Natural killer cell treated with Interleukin-12 subunit alpha and Interleukin-12 subunit beta and Interleukin-15 and Interleukin-18, amount 100 ng/mL, for 72 hours (primary cell): ENCODE data around the gene MEDAG. TPM values are rescaled to one million over a fixed set of nuclear protein-coding genes. Genes with fewer than 3 reads are reported as not detected.

Experiments used
- ATAC-seq, 2 donors: fragments of 150-1000 bp; cut with Tn5 transposase in 1 of 2; sonication (Bioruptor Pico), chemical (Tn5 transposase) in 1 of 2; 2 replicates each; pipeline ENCODE4 v1.10.0; 2021
- DNase-seq: peaks from one replicate; pipeline ENCODE4 v3.0.0; 2022; ENCODE audit warnings: low spot score
- H3K27ac Mint-ChIP-seq, 2 donors: 1 replicate in 1 of 2; 2 replicates in 1 of 2; pipeline ENCODE4 v1.8.0; 2022; ENCODE audit warnings: mixed read lengths in 2 of 2, mild to moderate bottlenecking in 1 of 2, moderate library complexity in 1 of 2
- H3K27me3 Mint-ChIP-seq, 2 donors: 1 replicate in 1 of 2; 2 replicates in 1 of 2; pipeline ENCODE4 v1.8.0; 2022; ENCODE audit warnings: mixed read lengths in 2 of 2
- H3K36me3 Mint-ChIP-seq: one replicate; pipeline ENCODE4 v1.8.0; 2022; ENCODE audit warnings: mixed read lengths
- H3K4me1 Mint-ChIP-seq, 2 donors: 1 replicate in 1 of 2; 2 replicates in 1 of 2; pipeline ENCODE4 v1.8.0; 2022; ENCODE audit warnings: low read depth in 2 of 2, mixed read lengths in 2 of 2, mild to moderate bottlenecking in 1 of 2
- H3K4me3 Mint-ChIP-seq: one replicate; pipeline ENCODE4 v1.8.0; 2022; ENCODE audit warnings: mixed read lengths
- H3K9me3 Mint-ChIP-seq: 2 replicates; pipeline ENCODE4 v1.8.0; 2022; ENCODE audit warnings: mixed read lengths
- total RNA-seq, 2 donors: library from RNA; stranded (reverse); gene quantifications; one replicate each; pipeline ENCODE4 v1.2.3, GENCODE V29; 2022

The MEDAG gene
- total RNA-seq, 2 donors from 2014 or later: 0.14 TPM; not detected in 1

DNA sequence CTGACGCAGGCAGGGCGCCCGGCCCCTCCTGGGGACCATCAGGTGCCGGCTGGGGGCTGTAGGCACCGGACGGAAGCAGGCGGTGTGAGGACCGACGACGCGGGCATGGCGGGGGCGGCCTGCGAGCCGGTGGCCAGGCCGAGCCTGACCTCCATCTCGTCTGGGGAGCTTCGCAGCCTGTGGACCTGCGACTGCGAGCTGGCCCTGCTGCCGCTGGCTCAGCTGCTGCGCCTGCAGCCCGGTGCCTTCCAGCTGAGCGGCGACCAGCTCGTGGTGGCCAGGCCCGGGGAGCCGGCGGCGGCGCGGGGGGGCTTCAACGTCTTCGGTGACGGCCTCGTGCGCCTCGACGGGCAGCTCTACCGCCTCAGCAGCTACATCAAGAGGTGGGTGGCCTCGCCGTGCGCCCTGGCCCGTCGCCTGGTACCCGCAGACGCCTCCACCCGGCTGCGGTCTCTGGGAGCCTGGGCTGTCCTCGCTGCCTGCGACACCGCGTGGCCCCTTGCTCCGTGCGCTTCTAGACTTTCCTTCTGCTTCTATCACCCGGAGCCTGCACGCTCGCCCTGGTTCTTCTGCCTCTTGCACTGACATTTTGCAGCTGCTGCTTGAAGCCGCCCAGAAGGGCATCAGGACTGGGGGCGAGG, 460 bp downstream of the MEDAG start:
- H3K27me3 Mint-ChIP-seq: peaks cover 28 to 47% of the 10 kb centered on the region in 2 donors
- DNase-seq: no peak

DNA sequence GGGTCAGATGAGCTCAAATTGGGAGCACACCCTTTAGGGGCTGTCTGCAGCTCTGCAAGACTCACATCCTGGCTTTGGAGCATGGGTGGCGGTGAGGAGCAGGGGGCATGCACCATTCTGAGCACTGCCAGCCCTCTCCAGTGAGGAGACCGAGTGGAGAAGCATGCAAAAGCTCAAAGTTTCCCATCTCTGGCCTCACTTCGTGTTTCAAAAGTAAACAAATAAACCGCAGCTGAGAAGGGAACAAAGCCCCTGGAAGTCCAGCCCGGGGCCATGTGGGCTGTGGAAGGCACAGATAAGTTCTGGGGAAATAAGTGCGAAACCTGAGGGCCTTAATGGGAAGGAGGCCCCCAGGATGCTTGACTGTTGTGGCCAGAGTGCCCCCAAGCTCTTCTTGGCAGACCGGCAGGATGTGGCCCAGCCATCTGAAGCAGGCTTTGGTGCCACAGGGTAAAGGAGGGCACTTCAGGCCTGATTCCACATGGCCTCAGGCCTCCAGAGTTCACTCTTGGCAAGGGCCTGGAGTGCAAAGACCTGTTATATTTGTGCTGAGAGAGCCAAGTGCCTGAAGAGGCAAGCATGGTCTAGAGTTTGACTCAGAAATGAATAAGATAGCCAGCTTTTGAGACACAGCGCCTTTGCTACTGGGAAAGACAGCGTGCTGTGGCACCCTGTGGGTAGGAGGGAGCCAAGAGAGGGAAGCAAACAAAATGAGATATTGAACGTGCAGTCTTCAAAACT, 1.2 kb downstream of the MEDAG start:
- Mint-ChIP-seq H3K9me3 (no peaks in the 10 kb centered on the region), H3K36me3 (no peaks in the 10 kb centered on the region), H3K4me3 (no peak overlapping the region), H3K27ac (no peak overlapping the region), H3K27me3 (peaks cover 30 to 51% of the 10 kb centered on the region in 2 donors), H3K4me1 (peaks cover 0 to 4% of the 10 kb centered on the region in 2 donors)
- DNase-seq (no peak), ATAC-seq (no peak)

More for the DNA sequence above, 460 bp downstream of the MEDAG start:
- no peaks in the 10 kb centered on the region for H3K36me3 Mint-ChIP-seq
- no peaks in the 10 kb centered on the region for H3K9me3 Mint-ChIP-seq
- peak in 1 of 2 donors; percentile 63 for ATAC-seq
- H3K4me1 Mint-ChIP-seq: peaks cover 1 to 4% of the 10 kb centered on the region in 2 donors
- no peak overlapping the region for H3K27ac Mint-ChIP-seq
- H3K4me3 Mint-ChIP-seq: no peak overlapping the region

DNA sequence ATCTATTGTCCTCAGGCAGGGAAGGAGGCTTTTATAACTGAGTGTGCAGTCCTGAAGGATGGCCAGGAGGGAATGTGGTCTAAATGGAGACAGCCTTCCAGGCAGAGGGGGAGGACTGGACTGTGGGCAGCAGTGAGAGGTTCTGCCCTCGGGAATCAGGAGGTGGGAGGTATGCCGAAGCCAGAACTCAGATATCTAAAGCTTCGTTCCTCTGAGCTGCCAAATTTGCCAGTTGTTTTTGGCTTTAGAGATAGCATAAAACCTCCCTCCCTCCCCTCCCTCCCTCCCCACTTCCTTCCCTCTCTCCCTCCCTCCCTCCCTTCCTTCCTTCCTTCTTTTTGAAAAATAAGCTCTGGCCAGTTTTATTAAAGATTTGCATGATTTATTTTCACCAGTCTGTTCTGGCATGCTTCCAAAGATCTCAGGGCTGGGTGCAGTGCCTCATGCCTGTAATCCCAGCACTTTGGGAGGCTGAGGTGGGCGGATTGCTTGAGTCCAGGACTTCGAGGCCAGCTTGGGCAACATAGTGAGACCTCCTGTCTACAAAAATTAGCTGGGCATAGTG, 2.4 kb downstream of the MEDAG start:
- no peak for ATAC-seq
- Mint-ChIP-seq H3K36me3 (no peaks in the 10 kb centered on the region), H3K4me1 (peaks cover 0 to 4% of the 10 kb centered on the region in 2 donors), H3K27ac (no peak overlapping the region), H3K27me3 (peaks cover 27 to 53% of the 10 kb centered on the region in 2 donors), H3K9me3 (no peaks in the 10 kb centered on the region), H3K4me3 (no peak overlapping the region)
- no peak for DNase-seq

DNA sequence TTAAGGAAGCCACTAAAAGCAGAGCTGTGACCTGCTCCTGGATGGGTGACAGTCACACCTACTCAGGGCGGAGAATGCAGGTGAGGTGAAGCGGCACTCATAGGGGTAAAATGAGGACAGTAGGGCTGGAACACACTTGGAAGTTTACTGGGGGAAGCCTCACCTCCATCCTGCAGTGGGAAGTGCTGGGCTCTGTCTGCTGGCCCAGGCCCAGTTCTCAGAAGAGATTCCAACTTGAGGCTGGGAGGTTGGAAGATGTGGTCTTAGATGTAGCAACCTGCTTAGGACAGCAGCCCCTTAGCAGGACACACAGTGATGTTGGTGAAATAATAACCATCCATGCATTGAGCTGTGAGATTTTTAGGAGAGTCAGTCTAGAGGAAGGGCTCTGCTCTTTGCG, 4.6 kb downstream of the MEDAG start:
- peaks cover 28 to 52% of the 10 kb centered on the region in 2 donors for H3K27me3 Mint-ChIP-seq
- no peak overlapping the region for H3K4me3 Mint-ChIP-seq
- H3K36me3 Mint-ChIP-seq: no peaks in the 10 kb centered on the region
- H3K4me1 Mint-ChIP-seq: no peaks in the 10 kb centered on the region
- ATAC-seq (peak in 1 of 2 donors; percentile 43), DNase-seq (no peak)
- H3K9me3 Mint-ChIP-seq: no peaks in the 10 kb centered on the region
- H3K27ac Mint-ChIP-seq: no peak overlapping the region

DNA sequence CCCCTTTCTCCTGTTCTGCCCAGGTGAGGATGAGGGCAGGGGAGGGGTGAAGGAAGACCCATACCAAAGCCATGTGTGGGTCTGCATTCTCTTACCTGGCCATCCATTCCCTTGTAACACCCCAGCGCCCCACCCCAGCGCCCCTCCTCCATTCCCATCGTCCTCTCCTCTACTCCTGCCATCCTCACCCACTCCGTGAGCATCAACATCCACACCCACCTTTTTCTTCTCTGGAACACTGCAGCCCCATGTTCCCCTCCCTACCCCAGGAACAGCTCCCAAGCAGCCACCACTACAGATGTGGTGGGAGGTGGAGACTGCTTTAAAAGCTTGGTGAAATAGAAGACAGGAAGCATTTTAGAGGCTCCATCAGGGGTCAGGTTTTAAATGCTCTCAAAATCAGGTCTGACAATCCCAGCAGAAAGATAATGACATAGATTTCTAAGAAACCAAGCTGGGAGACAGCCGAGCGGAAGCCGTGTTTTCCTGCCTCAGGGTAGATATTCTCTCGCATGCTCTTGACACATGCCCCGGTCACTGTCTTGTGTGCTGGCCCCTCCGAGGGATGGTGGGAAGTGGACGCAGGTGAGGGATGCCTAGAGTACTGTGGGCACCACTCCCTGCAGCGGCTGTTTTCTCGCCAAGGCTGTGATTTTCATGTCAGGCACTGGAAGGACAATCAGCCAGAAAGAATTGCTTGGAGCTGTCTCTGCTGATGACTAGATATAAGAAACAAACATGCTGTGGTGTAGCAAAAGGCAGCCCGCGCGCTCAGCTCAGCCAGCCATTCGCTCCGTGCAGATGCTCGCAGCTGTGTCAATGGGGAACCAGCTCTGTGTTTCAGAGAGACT, 9.8 kb downstream of the MEDAG start:
- peaks cover 35 to 40% of the 10 kb centered on the region in 2 donors for H3K27me3 Mint-ChIP-seq

DNA sequence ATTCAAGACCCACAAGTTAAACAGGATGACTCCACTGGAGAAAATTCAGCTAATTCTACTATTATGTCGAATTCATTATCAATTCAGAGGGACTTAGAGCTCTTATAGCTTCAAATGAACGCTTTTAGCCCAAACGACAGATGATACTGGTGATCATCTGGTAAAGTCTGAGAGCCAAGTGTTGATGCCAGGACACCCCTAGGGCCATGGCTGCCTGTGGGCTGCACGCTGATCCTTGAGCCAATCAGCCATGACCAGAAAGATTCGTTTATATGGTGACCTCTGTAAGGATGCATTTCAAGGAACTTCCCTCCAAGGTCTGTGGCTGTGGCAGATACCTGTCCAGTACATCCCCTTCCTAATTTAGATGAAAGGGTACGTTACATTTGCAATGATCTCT, 10.9 kb downstream of the MEDAG start:
- Mint-ChIP-seq H3K4me3 (no peak overlapping the region), H3K36me3 (no peaks in the 10 kb centered on the region), H3K27me3 (peaks cover 33 to 35% of the 10 kb centered on the region in 2 donors), H3K4me1 (no peaks in the 10 kb centered on the region), H3K9me3 (no peaks in the 10 kb centered on the region), H3K27ac (no peak overlapping the region)
- DNase-seq (no peak), ATAC-seq (peak in 1 of 2 donors; percentile 37)

More for the DNA sequence above, 9.8 kb downstream of the MEDAG start:
- Mint-ChIP-seq H3K36me3 (no peaks in the 10 kb centered on the region), H3K4me3 (no peak overlapping the region), H3K4me1 (no peaks in the 10 kb centered on the region), H3K27ac (no peak overlapping the region), H3K9me3 (no peaks in the 10 kb centered on the region)
- DNase-seq: no peak
- ATAC-seq: no peak

DNA sequence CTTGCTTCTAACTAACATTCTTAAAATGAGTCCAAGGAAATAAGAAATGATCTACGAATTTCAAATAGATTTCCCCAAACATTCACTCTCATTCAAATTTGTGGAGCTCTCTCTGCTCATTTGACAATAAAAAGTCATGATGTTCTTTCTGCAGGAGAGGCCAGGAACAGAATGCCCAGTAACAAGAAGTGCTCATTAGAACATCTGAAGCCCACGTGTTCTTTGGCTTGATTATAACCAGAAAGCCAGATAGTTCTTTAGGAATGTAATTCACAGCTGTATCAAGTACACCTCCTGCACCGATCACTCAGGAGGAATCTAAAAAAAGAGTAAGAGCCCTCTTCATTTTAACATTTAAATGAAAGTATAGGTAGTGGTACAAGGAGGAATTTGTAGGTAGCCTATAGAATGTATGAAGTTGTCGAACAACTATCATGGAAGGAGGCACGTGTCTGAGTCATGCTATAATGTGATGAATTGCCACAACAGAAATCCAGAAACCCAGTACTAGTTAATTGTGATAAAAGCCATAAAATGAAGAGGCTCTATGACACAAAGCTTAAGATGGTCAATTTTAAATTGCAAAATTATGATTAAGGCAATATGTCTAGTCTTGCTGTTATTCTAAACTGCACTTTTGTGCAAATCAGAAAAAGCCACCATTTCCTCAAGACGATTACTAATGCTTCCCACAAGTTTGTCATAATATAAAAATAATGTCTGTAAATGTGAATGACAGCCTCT, 12.8 kb downstream of the MEDAG start:
- Mint-ChIP-seq H3K27ac (no peak overlapping the region), H3K36me3 (no peaks in the 10 kb centered on the region), H3K27me3 (peaks cover 33 to 35% of the 10 kb centered on the region in 2 donors), H3K4me3 (no peak overlapping the region), H3K9me3 (no peaks in the 10 kb centered on the region), H3K4me1 (no peaks in the 10 kb centered on the region)
- ATAC-seq (no peak), DNase-seq (no peak)

DNA sequence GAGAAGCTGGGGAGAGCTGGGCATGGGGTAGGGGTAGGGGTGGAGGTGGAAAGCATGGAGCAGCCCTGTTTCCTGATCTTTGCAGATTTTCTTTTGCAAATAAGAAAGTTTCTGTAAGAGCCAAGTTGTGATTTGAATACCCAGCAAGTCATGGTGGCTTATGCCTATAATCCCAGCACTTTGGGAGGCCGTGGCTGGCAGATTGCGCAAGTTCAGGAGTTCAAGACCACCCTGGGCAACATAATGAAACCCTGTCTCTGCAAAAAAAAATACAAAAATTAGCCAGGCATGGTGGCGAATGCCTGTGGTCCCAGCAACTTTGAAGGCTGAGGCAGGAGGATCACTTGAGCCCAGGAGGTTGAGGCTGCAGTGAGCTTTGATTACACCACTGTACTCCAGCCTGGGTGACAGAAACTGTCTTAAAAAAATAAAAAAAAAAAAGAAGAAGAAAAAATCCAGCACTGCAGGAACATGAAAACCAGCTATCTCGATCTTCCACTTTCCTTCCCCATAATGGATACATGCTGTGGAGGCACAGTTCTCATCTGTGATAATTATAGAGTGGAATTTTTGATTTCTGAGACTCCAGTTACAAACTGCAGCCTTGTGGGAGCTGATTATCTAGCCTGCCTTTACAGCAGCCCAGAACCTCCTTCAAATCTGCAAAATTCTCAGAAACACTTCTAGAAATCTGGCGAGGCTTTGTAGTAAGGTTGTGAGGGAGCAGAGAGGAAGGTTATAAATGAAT, 14.3 kb downstream of the MEDAG start:
- no peak for DNase-seq
- peaks cover under 1 to 2% of the 10 kb centered on the region in 2 donors for H3K4me1 Mint-ChIP-seq
- H3K4me3 Mint-ChIP-seq: no peak overlapping the region
- peaks cover 18 to 20% of the 10 kb centered on the region in 2 donors for H3K27me3 Mint-ChIP-seq
- ATAC-seq: no peak
- no peaks in the 10 kb centered on the region for H3K36me3 Mint-ChIP-seq
- H3K27ac Mint-ChIP-seq: no peak overlapping the region
- no peaks in the 10 kb centered on the region for H3K9me3 Mint-ChIP-seq

DNA sequence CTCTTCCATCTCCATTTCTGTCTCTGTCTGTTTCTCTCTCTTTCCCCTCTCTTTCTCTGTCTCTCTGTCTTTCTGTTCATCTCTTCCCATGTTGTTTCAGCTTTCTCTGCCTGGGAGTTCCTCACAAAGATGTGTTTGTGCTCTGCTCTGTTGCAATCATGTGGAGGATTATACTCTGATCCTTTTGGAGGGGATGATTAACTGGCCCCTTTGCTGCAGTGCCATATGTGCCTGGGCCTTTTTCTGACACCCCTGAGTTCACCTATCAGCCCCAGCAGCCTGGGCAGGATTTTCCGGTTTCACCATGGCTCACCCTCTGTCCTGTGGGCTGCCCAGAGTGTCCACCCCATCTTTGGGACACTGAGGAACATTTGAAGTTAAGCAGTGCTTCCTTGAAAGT, 17.3 kb downstream of the MEDAG start:
- H3K4me3 Mint-ChIP-seq: no peak overlapping the region
- DNase-seq (no peak), ATAC-seq (no peak)
- no peak overlapping the region for H3K27ac Mint-ChIP-seq
- no peaks in the 10 kb centered on the region for H3K36me3 Mint-ChIP-seq
- H3K9me3 Mint-ChIP-seq: no peaks in the 10 kb centered on the region
- peaks cover 4 to 6% of the 10 kb centered on the region in 2 donors for H3K4me1 Mint-ChIP-seq
- peaks cover 13 to 16% of the 10 kb centered on the region in 2 donors for H3K27me3 Mint-ChIP-seq

DNA sequence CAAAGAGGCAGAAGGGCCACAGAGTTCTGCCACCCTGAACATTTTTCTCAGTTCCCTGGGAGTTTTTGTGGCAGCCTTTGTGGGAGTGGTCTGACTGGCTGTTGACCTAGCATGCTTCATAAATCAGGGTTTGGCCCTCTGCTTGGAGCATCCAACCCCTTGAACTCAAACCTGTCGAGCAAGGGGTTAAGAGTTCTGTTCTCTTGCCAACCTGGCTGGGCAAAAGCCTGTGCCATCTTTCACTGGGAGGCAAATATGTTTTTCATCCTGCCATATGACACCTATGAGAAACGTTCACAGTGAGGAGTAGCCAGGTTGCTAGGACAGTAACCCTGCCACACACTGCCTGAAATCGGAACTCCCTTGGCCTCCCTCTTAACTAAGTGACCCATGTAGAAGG, 18.6 kb downstream of the MEDAG start:
- Mint-ChIP-seq H3K4me1 (peaks cover 4 to 6% of the 10 kb centered on the region in 2 donors), H3K36me3 (no peaks in the 10 kb centered on the region), H3K9me3 (no peaks in the 10 kb centered on the region), H3K4me3 (no peak overlapping the region), H3K27me3 (peaks cover 17 to 26% of the 10 kb centered on the region in 2 donors), H3K27ac (no peak overlapping the region)
- no peak for DNase-seq
- no peak for ATAC-seq

DNA sequence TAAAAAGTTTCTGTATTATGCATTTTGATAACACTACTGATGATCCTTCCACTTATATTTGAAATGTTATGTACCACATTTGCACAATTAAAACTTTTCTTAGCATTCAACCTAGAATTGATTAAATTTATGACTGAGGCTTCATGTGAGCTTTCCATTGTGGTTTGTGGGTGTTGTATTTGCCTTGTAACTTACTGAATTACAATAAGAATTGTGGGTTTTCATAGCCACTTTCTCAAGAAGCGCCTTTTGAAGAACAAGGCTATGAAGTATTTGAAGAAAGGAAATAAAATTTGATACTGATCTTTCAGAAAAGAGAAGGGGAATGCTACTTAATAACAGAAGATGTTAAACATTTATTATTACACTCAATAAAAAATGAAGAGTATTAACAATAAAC, 19.4 kb downstream of the MEDAG start:
- ATAC-seq (no peak), DNase-seq (no peak)
- Mint-ChIP-seq H3K27me3 (peaks cover 20 to 33% of the 10 kb centered on the region in 2 donors), H3K4me3 (no peak overlapping the region), H3K36me3 (no peaks in the 10 kb centered on the region), H3K9me3 (no peaks in the 10 kb centered on the region), H3K27ac (no peak overlapping the region), H3K4me1 (peaks cover 4 to 6% of the 10 kb centered on the region in 2 donors)

DNA sequence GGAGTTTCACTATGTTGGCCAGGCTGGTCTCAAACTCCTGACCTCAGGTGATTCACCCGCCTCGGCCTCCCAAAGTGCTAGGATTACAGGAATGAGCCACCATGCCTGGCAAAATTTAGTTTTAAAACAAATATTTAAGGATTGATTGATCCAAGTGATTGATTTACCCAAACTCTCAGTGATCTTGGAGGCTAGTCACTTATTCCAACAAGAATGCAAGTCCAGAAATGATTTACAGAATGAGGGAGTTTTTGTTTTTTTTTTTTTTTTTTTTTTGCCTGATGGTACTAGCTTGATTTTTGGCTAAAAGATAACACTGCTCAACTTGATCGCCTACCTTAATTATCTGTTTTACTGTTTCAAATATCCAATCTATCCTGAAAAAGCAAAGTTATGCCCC, 20.7 kb downstream of the MEDAG start:
- Mint-ChIP-seq H3K27ac (no peak overlapping the region), H3K4me1 (peaks cover 4 to 6% of the 10 kb centered on the region in 2 donors), H3K9me3 (no peaks in the 10 kb centered on the region), H3K4me3 (no peak overlapping the region), H3K27me3 (peaks cover 27 to 35% of the 10 kb centered on the region in 2 donors), H3K36me3 (no peaks in the 10 kb centered on the region)
- ATAC-seq (no peak), DNase-seq (no peak)
